HEK293 (cell line): ENCODE results near the gene GABBR2.

Source experiments
- CTCF ChIA-PET: fragments of 350-600 bp; formaldehyde crosslinking; extraction: SDS; loops from one replicate; lab custom pipeline; 2021; ENCODE audit warnings: antibody characterized with exemption; lab: Yijun Ruan, JAX
- POLR2A ChIA-PET: fragments of 300-600 bp; formaldehyde crosslinking; extraction: SDS; loops from one replicate; lab custom pipeline; 2020; ENCODE audit warnings: antibody characterized with exemption, inconsistent platforms; lab: Yijun Ruan, JAX
- H3K27ac ChIP-seq: fragments of 200-500 bp; sonication (Bioruptor generic); 2 replicates; pipeline ENCODE4 v1.5.1; 2014; ENCODE audit warnings: low read depth, low read length, control low read depth, inconsistent platforms; ENCODE audit errors: extremely low read depth
- H3K36me3 ChIP-seq, 2 experiments: fragments of 200-500 bp in 1 of 2; sonication (Bioruptor generic) in 1 of 2; 1 replicate in 1 of 2; 2 replicates in 1 of 2; pipeline ENCODE4 v1.5.1; 2014 to 2017; ENCODE audit warnings: inconsistent platforms in 2 of 2, low read length in 2 of 2; ENCODE audit not compliant: control insufficient read depth in 2 of 2, insufficient read depth in 1 of 2
- H3K4me1 ChIP-seq: fragments of 200-500 bp; sonication (Bioruptor generic); 2 replicates; pipeline ENCODE4 v1.5.1; 2014; ENCODE audit warnings: mild to moderate bottlenecking, low read length, inconsistent platforms; ENCODE audit not compliant: control insufficient read depth, insufficient read depth
- H3K4me3 ChIP-seq: 2 replicates; pipeline ENCODE4 v1.5.1; 2011; ENCODE audit warnings: low read depth, mild to moderate bottlenecking, control low read depth, low read length, moderate library complexity
- H3K9me3 ChIP-seq: fragments of 200-500 bp; sonication (Bioruptor generic); 2 replicates; pipeline ENCODE4 v1.5.1; 2014; ENCODE audit warnings: low read depth, low read length, inconsistent platforms; ENCODE audit not compliant: control insufficient read depth, insufficient read depth
- OSR2 ChIP-seq: fragments of 450-650 bp; formaldehyde crosslinking; IDR thresholded peaks from 2 replicates; pipeline ENCODE4 v1.5.1; 2016; ENCODE audit warnings: missing biosample characterization, missing genetic modification characterization
- REPIN1 ChIP-seq: fragments of 450-650 bp; formaldehyde crosslinking; IDR thresholded peaks from 2 replicates; pipeline ENCODE4 v1.5.1; 2017; ENCODE audit warnings: missing biosample characterization, missing genetic modification characterization, low read depth
- ZBTB7A ChIP-seq: fragments of 450-650 bp; formaldehyde crosslinking; IDR thresholded peaks from 2 replicates; pipeline ENCODE4 v1.5.1; 2016; ENCODE audit warnings: low read depth, missing biosample characterization, missing genetic modification characterization
- ZFP3 ChIP-seq: fragments of 450-650 bp; formaldehyde crosslinking; IDR thresholded peaks from 2 replicates; pipeline ENCODE4 v1.5.1; 2016; ENCODE audit warnings: low read depth, missing biosample characterization, missing genetic modification characterization
- ZNF132 ChIP-seq: fragments of 450-650 bp; formaldehyde crosslinking; IDR thresholded peaks from 2 replicates; pipeline ENCODE4 v1.5.1; 2017; ENCODE audit warnings: missing biosample characterization, missing genetic modification characterization, borderline replicate concordance
- ZNF133 ChIP-seq: fragments of 450-650 bp; formaldehyde crosslinking; IDR thresholded peaks from 2 replicates; pipeline ENCODE4 v1.5.1; 2016; ENCODE audit warnings: missing biosample characterization, missing genetic modification characterization
- ZNF157 ChIP-seq: fragments of 450-650 bp; formaldehyde crosslinking; IDR thresholded peaks from 2 replicates; pipeline ENCODE4 v1.5.1; 2016; ENCODE audit warnings: missing biosample characterization, missing genetic modification characterization
- ZNF184 ChIP-seq: fragments of 450-650 bp; IDR thresholded peaks from 2 replicates; pipeline ENCODE4 v1.5.1; 2018; ENCODE audit warnings: missing biosample characterization, mild to moderate bottlenecking, missing genetic modification characterization
- ZNF2 ChIP-seq: fragments of 450-650 bp; formaldehyde crosslinking; IDR thresholded peaks from 2 replicates; pipeline ENCODE4 v1.5.1; 2016; ENCODE audit warnings: missing biosample characterization, missing genetic modification characterization
- ZNF239 ChIP-seq: fragments of 450-650 bp; formaldehyde crosslinking; IDR thresholded peaks from 2 replicates; pipeline ENCODE4 v1.5.1; 2016; ENCODE audit warnings: missing biosample characterization, missing genetic modification characterization
- ZNF335 ChIP-seq: fragments of 450-650 bp; formaldehyde crosslinking; conservative IDR thresholded peaks from 2 replicates; pipeline ENCODE4 v1.5.1; 2016; ENCODE audit warnings: missing biosample characterization, missing genetic modification characterization
- ZNF416 ChIP-seq: fragments of 450-650 bp; formaldehyde crosslinking; IDR thresholded peaks from 2 replicates; pipeline ENCODE4 v1.5.1; 2016; ENCODE audit warnings: missing biosample characterization, missing genetic modification characterization
- ZNF426 ChIP-seq: fragments of 450-650 bp; formaldehyde crosslinking; IDR thresholded peaks from 2 replicates; pipeline ENCODE4 v1.5.1; 2017; ENCODE audit warnings: missing biosample characterization, missing genetic modification characterization, mild to moderate bottlenecking, inconsistent platforms, moderate library complexity
- ZNF48 ChIP-seq: fragments of 450-650 bp; formaldehyde crosslinking; IDR thresholded peaks from 2 replicates; pipeline ENCODE4 v1.5.1; 2016; ENCODE audit warnings: missing biosample characterization, missing genetic modification characterization
- ZNF501 ChIP-seq: fragments of 450-650 bp; formaldehyde crosslinking; IDR thresholded peaks from 2 replicates; pipeline ENCODE4 v1.5.1; 2016; ENCODE audit warnings: missing biosample characterization, missing genetic modification characterization
- ZNF571 ChIP-seq: fragments of 450-650 bp; formaldehyde crosslinking; IDR thresholded peaks from 2 replicates; pipeline ENCODE4 v1.5.0; 2017; ENCODE audit warnings: missing biosample characterization, missing genetic modification characterization
- ZNF610 ChIP-seq: fragments of 450-650 bp; formaldehyde crosslinking; IDR thresholded peaks from 2 replicates; pipeline ENCODE4 v1.5.1; 2016; ENCODE audit warnings: missing biosample characterization, missing genetic modification characterization, borderline replicate concordance
- ZNF658 ChIP-seq: fragments of 450-650 bp; formaldehyde crosslinking; IDR thresholded peaks from 2 replicates; pipeline ENCODE4; 2016; ENCODE audit warnings: missing biosample characterization, missing genetic modification characterization
- ZNF677 ChIP-seq: fragments of 450-650 bp; IDR thresholded peaks from 2 replicates; pipeline ENCODE4 v1.5.0; 2018; ENCODE audit warnings: missing biosample characterization, mild to moderate bottlenecking, missing genetic modification characterization, moderate library complexity
- ZSCAN16 ChIP-seq: fragments of 450-650 bp; formaldehyde crosslinking; IDR thresholded peaks from 2 replicates; pipeline ENCODE4 v1.5.1; 2016; ENCODE audit warnings: missing biosample characterization, missing genetic modification characterization
- ZXDB ChIP-seq: fragments of 450-650 bp; formaldehyde crosslinking; IDR thresholded peaks from 2 replicates; pipeline ENCODE4 v1.5.1; 2016; ENCODE audit warnings: missing biosample characterization, missing genetic modification characterization
- TF ChIP-seq, protein P1 (sequence below): fragments of 450-650 bp; formaldehyde crosslinking; IDR thresholded peaks from 2 replicates; pipeline ENCODE4 v1.5.1; 2016; ENCODE audit warnings: missing biosample characterization, missing genetic modification characterization
- TF ChIP-seq, protein P2 (sequence below): fragments of 450-650 bp; formaldehyde crosslinking; IDR thresholded peaks from 2 replicates; pipeline ENCODE4 v1.5.1; 2016; ENCODE audit warnings: missing biosample characterization, missing genetic modification characterization

The GABBR2 gene

DNA sequence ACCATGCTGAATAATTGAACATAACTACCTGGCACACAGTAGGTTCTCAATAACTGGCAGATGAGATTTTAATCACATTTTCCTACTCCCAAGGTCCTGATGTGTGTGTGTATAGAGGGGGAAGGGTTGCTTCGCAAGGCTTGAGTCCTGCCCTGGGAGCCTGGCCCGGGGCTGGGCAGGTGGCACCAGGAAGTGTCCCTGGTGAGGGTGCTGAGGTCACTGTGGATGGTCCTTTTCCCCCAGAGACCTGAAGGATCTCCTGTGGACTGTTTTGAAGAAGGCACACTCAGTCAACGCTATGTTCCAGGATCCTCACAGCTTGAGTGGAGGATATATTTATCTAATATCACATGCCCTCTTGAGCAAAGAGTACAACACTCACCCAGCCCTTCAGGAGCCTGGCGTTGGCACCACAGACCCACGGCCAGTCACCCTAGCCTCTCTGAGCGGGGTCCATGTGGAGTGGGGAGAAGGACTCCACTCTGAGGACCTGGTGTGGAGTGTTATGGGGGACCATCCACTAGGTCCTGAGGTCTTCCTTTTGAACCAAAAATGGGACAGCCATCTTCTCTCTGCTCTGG lies 177.8 kb downstream of the GABBR2 start:
- TF ChIP-seq ZNF335 (tag by site-specific recombination) (no peak), ZNF610 (tag by site-specific recombination) (no peak), ZNF239 (tag by site-specific recombination) (no peak), ZNF658 (no peak), ZNF571 (tag by site-specific recombination) (no peak), ZNF501 (tag by site-specific recombination) (no peak), ZNF132 (tag by site-specific recombination) (no peak)
- no peak overlapping the region for H3K4me3 ChIP-seq
- POLR2A ChIA-PET, result no interaction called here
- H3K27ac ChIP-seq, result no peak overlapping the region
- H3K4me1 ChIP-seq, result no peaks in the 10 kb centered on the region
- CTCF ChIA-PET, result no interaction called here
- no peaks in the 10 kb centered on the region for H3K9me3 ChIP-seq
- no peaks in the 10 kb centered on the region for H3K36me3 ChIP-seq

DNA sequence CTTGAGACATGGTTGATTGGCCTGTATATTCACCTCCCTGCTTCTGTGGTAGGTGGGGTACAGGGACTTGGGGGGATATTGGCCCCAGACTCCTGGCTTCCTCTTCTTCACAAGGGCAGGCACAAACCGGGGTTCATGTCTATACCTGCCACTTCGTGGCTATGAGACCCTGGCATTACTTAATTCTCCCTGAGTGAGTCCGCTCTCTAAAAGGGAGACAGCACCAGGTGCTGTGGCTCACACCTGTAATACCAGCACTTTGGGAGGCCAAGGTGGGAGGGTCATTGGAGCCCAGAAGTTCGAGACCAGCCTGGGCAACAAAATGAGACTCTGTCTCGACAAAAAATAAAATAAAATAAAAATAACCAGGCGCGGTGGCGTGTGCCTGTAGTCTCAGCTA lies 178.5 kb downstream of the GABBR2 start:
- H3K4me3 ChIP-seq, result no peak overlapping the region
- H3K36me3 ChIP-seq, result no peaks in the 10 kb centered on the region
- POLR2A ChIA-PET, result interaction anchor here (1.0 kb wide), 1 partner anchor 12 kb away, joined by 3 read pairs; no protein-coding TSS in a partner anchor
- H3K27ac ChIP-seq, result no peak overlapping the region
- TF ChIP-seq ZNF416 (no peak), ZXDB (tag by site-specific recombination) (no peak), ZNF677 (tag by site-specific recombination) (no peak), ZNF157 (no peak), ZNF48 (tag by site-specific recombination) (no peak), ZNF426 (no peak), OSR2 (tag by site-specific recombination) (no peak), ZNF184 (tag by site-specific recombination) (no peak), ZSCAN16 (no peak), ZFP3 (tag by site-specific recombination) (no peak), ZNF133 (tag by site-specific recombination) (no peak), REPIN1 (tag by site-specific recombination) (no peak), ZBTB7A (tag by site-specific recombination) (no peak), ZNF2 (tag by site-specific recombination) (no peak)
- TF ChIP-seq, protein P1, sequence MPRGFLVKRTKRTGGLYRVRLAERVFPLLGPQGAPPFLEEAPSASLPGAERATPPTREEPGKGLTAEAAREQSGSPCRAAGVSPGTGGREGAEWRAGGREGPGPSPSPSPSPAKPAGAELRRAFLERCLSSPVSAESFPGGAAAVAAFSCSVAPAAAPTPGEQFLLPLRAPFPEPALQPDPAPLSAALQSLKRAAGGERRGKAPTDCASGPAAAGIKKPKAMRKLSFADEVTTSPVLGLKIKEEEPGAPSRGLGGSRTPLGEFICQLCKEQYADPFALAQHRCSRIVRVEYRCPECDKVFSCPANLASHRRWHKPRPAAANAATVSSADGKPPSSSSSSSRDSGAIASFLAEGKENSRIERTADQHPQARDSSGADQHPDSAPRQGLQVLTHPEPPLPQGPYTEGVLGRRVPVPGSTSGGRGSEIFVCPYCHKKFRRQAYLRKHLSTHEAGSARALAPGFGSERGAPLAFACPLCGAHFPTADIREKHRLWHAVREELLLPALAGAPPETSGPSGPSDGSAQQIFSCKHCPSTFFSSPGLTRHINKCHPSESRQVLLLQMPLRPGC, result no peak
- TF ChIP-seq, protein P2, sequence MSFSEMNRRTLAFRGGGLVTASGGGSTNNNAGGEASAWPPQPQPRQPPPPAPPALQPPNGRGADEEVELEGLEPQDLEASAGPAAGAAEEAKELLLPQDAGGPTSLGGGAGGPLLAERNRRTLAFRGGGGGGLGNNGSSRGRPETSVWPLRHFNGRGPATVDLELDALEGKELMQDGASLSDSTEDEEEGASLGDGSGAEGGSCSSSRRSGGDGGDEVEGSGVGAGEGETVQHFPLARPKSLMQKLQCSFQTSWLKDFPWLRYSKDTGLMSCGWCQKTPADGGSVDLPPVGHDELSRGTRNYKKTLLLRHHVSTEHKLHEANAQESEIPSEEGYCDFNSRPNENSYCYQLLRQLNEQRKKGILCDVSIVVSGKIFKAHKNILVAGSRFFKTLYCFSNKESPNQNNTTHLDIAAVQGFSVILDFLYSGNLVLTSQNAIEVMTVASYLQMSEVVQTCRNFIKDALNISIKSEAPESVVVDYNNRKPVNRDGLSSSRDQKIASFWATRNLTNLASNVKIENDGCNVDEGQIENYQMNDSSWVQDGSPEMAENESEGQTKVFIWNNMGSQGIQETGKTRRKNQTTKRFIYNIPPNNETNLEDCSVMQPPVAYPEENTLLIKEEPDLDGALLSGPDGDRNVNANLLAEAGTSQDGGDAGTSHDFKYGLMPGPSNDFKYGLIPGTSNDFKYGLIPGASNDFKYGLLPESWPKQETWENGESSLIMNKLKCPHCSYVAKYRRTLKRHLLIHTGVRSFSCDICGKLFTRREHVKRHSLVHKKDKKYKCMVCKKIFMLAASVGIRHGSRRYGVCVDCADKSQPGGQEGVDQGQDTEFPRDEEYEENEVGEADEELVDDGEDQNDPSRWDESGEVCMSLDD (tag by site-specific recombination), result no peak
- TF ChIP-seq, all 188 proteins: peak for 0
- CTCF ChIA-PET, result no interaction called here
- H3K4me1 ChIP-seq, result no peaks in the 10 kb centered on the region
- H3K9me3 ChIP-seq, result no peaks in the 10 kb centered on the region
